AG20443 (cell line): ENCODE results near the gene LDLRAD4.

Experiments used
- DNase-seq: peaks from one replicate; pipeline ENCODE4 v3.0.0; 2012; ENCODE audit warnings: low spot score, mixed read lengths

Gene LDLRAD4

DNA sequence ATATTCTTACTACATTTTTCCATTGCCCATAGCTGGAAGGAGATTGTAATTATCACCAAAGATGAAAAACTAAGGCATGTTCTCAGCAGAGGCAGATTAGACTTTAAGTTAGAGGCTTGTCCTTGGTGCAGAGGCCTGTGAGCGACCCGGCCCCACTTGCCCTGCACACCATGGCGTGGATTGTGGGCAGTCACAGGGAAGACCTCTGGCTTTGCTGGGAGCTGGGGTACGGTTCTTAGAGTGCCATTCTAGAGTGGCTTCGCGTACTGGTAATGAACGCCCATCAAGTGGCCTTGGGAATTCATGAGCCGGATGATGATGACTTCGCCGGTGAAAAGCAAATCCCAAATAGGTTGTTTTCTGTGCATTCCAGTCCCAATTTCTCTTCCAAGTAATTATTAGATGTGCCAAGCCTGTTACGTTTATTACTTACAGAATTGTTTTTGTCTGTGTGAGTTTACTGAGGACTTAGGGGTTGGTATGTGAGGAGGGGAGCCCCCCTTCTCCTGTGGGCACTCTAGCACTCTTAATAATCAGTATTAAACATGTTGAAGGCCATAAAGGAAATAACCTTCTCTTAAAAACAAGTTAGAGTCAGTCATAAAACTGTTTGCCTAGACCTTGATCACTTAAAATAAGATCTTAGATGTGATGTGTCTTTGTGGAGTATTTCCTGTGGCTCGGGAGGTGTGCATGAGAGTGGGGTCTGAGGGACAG is 90.6 kb downstream of the LDLRAD4 start:
- no peak for DNase-seq

DNA sequence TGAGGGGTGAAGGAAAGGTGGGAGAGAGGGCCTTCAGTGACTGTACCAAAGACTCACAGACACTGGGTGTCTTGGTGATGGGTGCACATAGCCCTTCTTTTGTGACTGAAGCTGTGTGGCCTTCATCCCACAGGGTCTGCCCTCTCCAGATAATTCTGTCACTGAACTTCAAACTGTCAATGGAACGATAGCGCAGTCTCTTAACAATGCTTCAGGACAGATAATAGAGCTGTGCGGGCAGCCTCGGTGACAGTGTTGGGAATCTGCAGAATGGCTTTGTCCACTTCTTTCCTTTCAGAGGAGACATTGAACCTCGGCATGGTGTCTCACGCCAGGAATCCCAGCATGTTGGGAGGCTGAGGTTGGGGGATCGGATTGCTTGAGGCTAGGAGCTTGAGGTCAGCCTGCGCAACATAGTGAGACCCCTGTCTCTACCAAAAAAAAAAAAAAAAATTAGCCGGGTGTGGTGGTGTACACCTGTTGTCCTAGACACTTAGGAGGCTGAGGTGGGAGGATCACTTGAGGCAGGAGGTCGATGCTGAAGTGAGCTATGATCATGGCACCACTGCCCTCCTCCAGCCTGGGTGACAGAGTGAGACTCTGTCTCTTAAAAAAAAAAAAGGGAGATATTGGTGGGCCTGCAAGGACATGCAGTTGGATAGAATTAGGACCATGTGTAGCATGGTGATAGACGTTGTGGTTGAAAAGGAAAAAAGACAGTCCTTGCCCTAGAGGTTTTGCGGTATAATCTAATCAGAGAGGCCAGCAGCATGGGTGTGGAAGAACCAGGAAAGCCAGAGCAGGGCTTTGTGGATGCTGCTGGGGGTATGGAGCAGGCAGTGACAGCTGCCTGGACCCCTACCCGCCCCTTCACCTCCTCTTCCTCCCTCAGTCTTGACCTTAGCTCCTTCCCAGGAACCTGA is 91.4 kb downstream of the LDLRAD4 start:
- no peak for DNase-seq

- no peak for DNase-seq
Observed at GRCh38 chr18:13311193-13311592, 92.6 kb downstream of the LDLRAD4 start.

DNA sequence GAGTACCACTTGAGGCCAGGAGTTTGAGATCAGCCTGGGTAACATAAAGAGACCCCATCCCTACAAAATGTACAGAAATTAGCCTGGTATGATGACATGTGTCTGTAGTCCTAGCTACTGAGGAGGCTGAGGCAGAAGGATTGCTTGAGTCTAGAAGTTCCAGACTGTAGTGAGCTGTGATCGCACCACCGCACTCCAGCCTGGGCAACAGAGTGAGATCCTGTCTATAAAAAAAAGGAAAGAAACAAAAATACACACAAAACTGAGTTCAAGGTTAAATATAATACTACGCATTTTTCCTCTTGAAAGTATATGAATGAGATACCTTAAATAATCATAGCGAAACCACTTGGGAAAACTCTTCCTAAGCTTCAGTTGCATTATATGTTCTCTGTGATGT is 94.0 kb downstream of the LDLRAD4 start:
- DNase-seq, result no peak

- DNase-seq, result no peak
Observed at GRCh38 chr18:13313006-13313686, 94.6 kb downstream of the LDLRAD4 start.

DNA sequence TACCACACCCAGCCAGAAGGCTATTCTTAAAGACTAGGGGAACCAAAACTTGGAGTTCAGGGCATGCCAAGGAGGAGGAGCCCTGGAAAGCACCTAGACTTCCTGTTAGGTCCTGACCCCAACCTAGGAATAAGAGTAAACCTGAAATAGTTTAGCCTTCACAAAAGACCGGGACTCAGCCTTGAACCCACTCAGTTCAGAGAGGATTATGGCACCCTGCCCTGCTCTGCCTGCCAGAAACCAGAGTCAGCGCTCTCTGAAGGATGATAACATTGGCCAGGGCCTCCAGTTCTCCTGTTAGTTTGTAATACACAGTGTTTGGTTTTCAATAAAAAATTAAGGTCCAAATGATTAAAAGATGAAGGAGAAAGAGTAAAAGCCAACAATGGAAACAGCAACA is 96.4 kb downstream of the LDLRAD4 start:
- DNase-seq, result no peak

GRCh38 chr18:13316063-13316462 is 97.5 kb downstream of the LDLRAD4 start:
- no peak for DNase-seq

- no peak for DNase-seq
Observed at GRCh38 chr18:13317801-13318200, 99.2 kb downstream of the LDLRAD4 start.

DNA sequence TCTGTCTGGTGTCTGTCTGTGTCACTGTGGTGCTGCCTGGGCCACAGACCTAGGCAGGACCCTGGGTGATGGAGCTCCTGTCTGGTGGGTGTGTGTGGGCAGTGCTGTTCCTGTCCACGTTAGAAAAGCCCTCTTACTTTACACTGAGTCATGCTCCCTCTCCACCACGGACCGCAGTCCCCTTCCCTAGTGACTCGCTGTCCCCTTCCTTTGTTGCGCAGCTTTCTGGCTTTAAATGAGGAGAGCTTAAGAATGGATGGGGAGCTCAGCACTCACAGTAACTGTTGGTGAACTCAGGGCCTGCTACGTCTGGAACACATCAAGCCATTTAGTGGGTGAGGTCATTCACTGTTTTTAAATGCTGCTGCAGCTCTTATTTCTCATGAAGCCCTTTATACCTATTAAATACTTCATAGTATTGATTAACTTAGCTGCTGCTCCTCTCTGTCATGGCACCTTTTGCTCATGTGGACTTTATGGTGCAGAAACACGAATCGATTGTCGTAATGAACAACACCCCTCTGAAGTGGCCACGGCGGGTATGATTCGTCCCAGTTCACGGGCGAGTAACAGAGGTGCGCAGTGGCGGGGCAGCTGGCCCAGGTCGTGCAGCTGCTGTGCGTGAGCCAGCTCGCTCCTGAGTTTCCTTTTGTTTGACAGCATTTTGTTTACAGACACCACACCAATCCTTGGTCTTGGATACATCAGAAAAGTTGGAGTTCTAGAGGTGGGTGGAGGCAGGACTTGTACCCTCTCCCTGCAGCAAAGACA is 100.4 kb downstream of the LDLRAD4 start:
- DNase-seq, result no peak

DNA sequence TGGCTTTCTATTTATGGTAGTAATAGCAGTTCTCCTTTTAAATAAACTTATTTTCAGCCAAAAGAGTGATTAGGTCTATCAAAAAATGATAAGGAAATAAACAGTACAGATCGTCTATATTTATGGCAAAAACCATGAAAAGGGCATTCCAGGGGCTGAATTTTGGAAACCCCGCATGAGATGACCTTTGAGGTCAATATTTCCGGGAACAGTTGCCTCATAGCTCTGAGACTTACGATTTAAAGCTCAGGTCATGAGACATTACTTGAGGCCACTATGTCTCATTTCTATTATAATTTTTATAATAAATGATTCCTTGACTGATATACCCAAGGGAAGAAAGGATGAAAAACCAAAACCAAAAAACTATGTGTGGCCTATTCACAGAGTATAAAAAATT is 101.1 kb downstream of the LDLRAD4 start:
- no peak for DNase-seq

GRCh38 chr18:13320096-13320495 is 101.5 kb downstream of the LDLRAD4 start:
- DNase-seq, result no peak

DNA sequence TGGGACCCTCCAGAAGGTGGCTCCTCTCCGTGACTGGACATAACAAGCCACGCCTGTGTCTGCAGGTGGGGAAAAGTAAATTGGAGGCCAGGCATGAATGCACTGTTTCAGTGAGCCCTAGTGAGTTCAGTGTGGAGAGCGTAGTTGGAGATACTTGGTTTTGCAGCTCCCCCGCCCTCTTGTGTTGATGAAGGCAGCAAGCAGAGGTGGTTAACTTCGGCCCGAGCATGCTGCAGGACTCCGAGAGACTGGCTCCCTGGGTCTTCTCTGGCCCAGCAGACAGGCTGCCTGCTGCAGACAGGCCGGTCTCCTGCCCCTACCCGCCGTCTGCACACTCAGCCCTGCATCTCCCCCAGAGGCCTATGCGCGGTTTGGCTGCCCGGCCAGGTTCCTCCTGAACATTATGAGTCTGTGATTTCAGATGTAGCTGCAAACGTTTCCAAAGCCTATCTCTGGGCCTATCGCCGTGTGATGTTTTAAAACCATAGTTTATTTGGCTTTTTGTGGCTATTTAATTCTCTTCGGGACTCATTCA is 102.4 kb downstream of the LDLRAD4 start:
- DNase-seq, result no peak

DNA sequence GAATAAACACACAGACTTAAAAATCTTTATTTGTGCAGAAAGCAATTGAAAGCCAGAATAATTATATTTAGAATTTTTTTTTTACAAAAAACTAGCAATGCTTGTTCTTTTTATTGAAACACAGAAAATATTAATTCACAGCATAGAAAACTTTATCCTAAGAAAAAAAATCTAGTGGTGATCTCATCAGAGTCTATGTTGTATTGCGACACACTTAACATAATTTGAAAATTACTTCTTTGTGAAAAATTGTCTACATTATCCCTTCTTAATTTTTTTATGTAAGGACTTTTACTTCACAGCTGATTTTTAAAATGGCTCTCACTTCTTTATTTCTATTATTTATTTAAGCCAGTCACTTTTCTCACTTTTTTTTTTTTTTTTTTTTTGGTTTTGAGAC is 103.4 kb downstream of the LDLRAD4 start:
- peak; percentile 23 for DNase-seq

GRCh38 chr18:13323186-13323585 is 104.6 kb downstream of the LDLRAD4 start:
- DNase-seq, result no peak

DNA sequence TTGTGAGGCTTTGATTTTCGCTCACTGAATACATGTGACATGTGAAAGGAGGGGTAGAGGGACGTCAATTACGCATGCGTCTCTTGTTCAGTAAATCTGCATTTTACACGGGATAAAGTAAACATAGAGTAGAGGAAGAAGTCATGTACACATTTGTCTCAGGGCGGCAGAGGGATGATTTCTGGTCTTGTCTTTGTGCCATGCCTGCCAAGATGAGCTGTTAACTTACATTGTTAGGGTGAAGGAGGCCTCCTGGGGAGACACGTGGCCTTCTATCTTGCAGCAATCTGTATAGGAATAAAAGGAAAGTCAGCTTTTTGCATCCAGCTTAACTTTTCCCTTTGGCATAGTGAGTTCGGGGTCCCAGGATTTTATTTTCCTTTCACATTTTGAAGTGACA is 106.3 kb downstream of the LDLRAD4 start:
- DNase-seq, result no peak

- DNase-seq, result no peak
Observed at GRCh38 chr18:13328213-13328612, 109.7 kb downstream of the LDLRAD4 start.

- no peak for DNase-seq
Observed at GRCh38 chr18:13330996-13331395, 112.4 kb downstream of the LDLRAD4 start.

DNA sequence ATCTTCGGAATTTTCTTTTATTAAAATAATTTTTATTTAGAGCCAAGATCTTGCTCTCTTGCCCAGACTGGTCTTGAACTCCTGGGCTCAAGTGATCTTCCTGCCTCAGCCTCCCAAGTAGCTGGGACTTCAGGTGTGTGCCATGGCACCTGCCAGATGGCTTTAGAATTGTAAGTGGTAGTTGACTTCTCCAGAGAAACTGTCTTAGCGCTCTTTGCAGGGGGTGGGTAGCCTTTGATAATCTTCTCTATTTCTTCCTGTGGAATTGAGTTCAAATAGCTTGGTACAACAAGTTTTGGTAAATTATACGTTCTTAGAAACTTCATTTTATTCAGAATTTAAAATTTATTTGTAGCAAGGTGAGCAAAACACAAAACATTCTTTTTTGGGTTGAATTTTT is 113.3 kb downstream of the LDLRAD4 start:
- DNase-seq, result no peak

GRCh38 chr18:13332874-13333273 is 114.3 kb downstream of the LDLRAD4 start:
- no peak for DNase-seq

DNA sequence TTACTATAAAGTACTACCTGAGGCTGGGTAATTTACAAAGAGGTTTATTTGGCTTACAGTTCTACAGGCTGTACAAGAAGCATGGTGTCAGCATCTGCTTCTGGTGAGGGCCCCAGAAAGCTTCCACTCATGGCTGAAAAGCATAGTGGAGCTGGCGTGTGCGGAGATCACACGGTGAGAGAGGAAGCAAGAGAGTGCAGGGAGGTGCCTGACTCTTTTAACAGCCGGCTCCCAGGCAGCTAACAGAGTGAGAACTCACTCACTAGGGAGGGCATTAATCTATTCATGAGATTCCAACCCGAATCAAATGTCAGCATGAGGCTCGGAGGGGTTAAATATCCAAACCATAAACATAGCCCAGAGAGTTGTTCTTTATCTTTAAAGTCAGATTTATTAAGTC is 117.3 kb downstream of the LDLRAD4 start:
- DNase-seq, result no peak

- DNase-seq, result peak; percentile 25
Observed at GRCh38 chr18:13336841-13337240, 118.3 kb downstream of the LDLRAD4 start.

GRCh38 chr18:13337369-13337768 is 118.8 kb downstream of the LDLRAD4 start:
- no peak for DNase-seq
